ENCODE results near the gene SH2D7.

Gene SH2D7

GRCh38 chr15:78064544-78064943, 27.8 kb upstream of the SH2D7 start:
- no peak overlapping the region; the same call in 1 of the 2 replicates for H3K4me3 ChIP-seq
- TF ChIP-seq FOXP2 (optimal IDR thresholded peaks at IDR 0.05; ENCODE audit: control extremely low read depth, extremely low read length, insufficient read depth): no peak
- TF ChIP-seq EZH2 (IDR thresholded peaks at IDR 0.05): no peak
- TF ChIP-seq POLR2AphosphoS5 (IDR thresholded peaks at IDR 0.05; ENCODE audit: borderline replicate concordance, low read depth, low read length): no peak

GRCh38 chr15:78065284-78065872, 27.0 kb upstream of the SH2D7 start:
- Histone ChIP-seq H3K4me3 (no peak overlapping the region), H3K36me3 (ENCODE audit: insufficient read depth, low read length) (peaks cover 9% of the 10 kb centered on the region; the same call in 1 of the 2 replicates), H3K9ac (ENCODE audit: insufficient read length) (no peak overlapping the region), H3K9me3 (ENCODE audit: low read depth, low read length) (no peaks in the 10 kb centered on the region), H3K27ac (peak overlapping the region; percentile 63; the same call in 1 of the 2 replicates)
- TF ChIP-seq EZH2 (IDR thresholded peaks at IDR 0.05) (no peak), POLR2AphosphoS5 (IDR thresholded peaks at IDR 0.05; ENCODE audit: borderline replicate concordance, low read depth, low read length) (no peak), FOXP2 (optimal IDR thresholded peaks at IDR 0.05; ENCODE audit: control extremely low read depth, extremely low read length, insufficient read depth) (no peak)
- no peak for DNase-seq (ENCODE audit: low read depth, low spot score)

More at GRCh38 chr15:78064544-78064943, 27.8 kb upstream of the SH2D7 start:
- Histone ChIP-seq H3K36me3 (ENCODE audit: insufficient read depth, low read length) (peaks cover 9% of the 10 kb centered on the region; the same call in 1 of the 2 replicates), H3K27ac (peak overlapping the region; percentile 63), H3K9me3 (ENCODE audit: low read depth, low read length) (no peaks in the 10 kb centered on the region), H3K9ac (ENCODE audit: insufficient read length) (no peak overlapping the region)
- DNase-seq (ENCODE audit: low read depth, low spot score): no peak

GRCh38 chr15:78065973-78066946, 26.1 kb upstream of the SH2D7 start:
- Histone ChIP-seq H3K9ac (ENCODE audit: insufficient read length) (no peak overlapping the region), H3K4me3 (peak overlapping the region; percentile 66; the same call in 1 of the 2 replicates), H3K27ac (peak overlapping the region; percentile 97; the same call in 1 of the 2 replicates), H3K36me3 (ENCODE audit: insufficient read depth, low read length) (peaks cover 12% of the 10 kb centered on the region; the same call in 1 of the 2 replicates), H3K9me3 (ENCODE audit: low read depth, low read length) (no peaks in the 10 kb centered on the region)
- TF ChIP-seq EZH2 (IDR thresholded peaks at IDR 0.05) (no peak), FOXP2 (optimal IDR thresholded peaks at IDR 0.05; ENCODE audit: control extremely low read depth, extremely low read length, insufficient read depth) (no peak), POLR2AphosphoS5 (IDR thresholded peaks at IDR 0.05; ENCODE audit: borderline replicate concordance, low read depth, low read length) (no peak)
- DNase-seq (ENCODE audit: low read depth, low spot score): no peak

- peak overlapping the region; percentile 97 for H3K27ac ChIP-seq
- H3K36me3 ChIP-seq (ENCODE audit: insufficient read depth, low read length): peaks cover 17% of the 10 kb centered on the region; the same call in 1 of the 2 replicates
- H3K9ac ChIP-seq (ENCODE audit: insufficient read length): peak overlapping the region; percentile 56
- no peaks in the 10 kb centered on the region for H3K9me3 ChIP-seq (ENCODE audit: low read depth, low read length)
- DNase-seq (ENCODE audit: low read depth, low spot score): peak; percentile 76
- H3K4me3 ChIP-seq: peak overlapping the region; percentile 66
- TF ChIP-seq FOXP2 (optimal IDR thresholded peaks at IDR 0.05; ENCODE audit: control extremely low read depth, extremely low read length, insufficient read depth) (no peak), POLR2AphosphoS5 (IDR thresholded peaks at IDR 0.05; ENCODE audit: borderline replicate concordance, low read depth, low read length) (peak; percentile 32; the same call in 1 of the 2 replicates)
These were observed 24.8 kb upstream of the SH2D7 start for GRCh38 chr15:78067328-78068228.

- Histone ChIP-seq H3K9ac (ENCODE audit: insufficient read length) (peak overlapping the region; percentile 25), H3K36me3 (ENCODE audit: insufficient read depth, low read length) (peaks cover 17% of the 10 kb centered on the region; the same call in 1 of the 2 replicates), H3K9me3 (ENCODE audit: low read depth, low read length) (no peaks in the 10 kb centered on the region), H3K4me3 (peak overlapping the region; percentile 66), H3K27ac (peak overlapping the region; percentile 97)
- no peak for DNase-seq (ENCODE audit: low read depth, low spot score)
- TF ChIP-seq FOXP2 (optimal IDR thresholded peaks at IDR 0.05; ENCODE audit: control extremely low read depth, extremely low read length, insufficient read depth): no peak
- no peak for TF ChIP-seq POLR2AphosphoS5 (IDR thresholded peaks at IDR 0.05; ENCODE audit: borderline replicate concordance, low read depth, low read length)
- no peak for TF ChIP-seq EZH2 (IDR thresholded peaks at IDR 0.05)
These were observed 23.3 kb upstream of the SH2D7 start for GRCh38 chr15:78069052-78069414.

GRCh38 chr15:78069462-78070029, 22.8 kb upstream of the SH2D7 start:
- Histone ChIP-seq H3K9ac (ENCODE audit: insufficient read length) (peak overlapping the region; percentile 25), H3K36me3 (ENCODE audit: insufficient read depth, low read length) (peaks cover 19% of the 10 kb centered on the region), H3K9me3 (ENCODE audit: low read depth, low read length) (no peaks in the 10 kb centered on the region), H3K27ac (peak overlapping the region; percentile 97), H3K4me3 (peak overlapping the region; percentile 66; the same call in 1 of the 2 replicates)
- TF ChIP-seq EZH2 (IDR thresholded peaks at IDR 0.05): no peak
- TF ChIP-seq FOXP2 (optimal IDR thresholded peaks at IDR 0.05; ENCODE audit: control extremely low read depth, extremely low read length, insufficient read depth): no peak
- no peak for TF ChIP-seq POLR2AphosphoS5 (IDR thresholded peaks at IDR 0.05; ENCODE audit: borderline replicate concordance, low read depth, low read length)
- DNase-seq (ENCODE audit: low read depth, low spot score): no peak

GRCh38 chr15:78070049-78070700, 22.2 kb upstream of the SH2D7 start:
- Histone ChIP-seq H3K9ac (ENCODE audit: insufficient read length) (no peak overlapping the region), H3K27ac (peak overlapping the region; percentile 97)
- no peak for DNase-seq (ENCODE audit: low read depth, low spot score)

More at GRCh38 chr15:78070049-78070700, 22.2 kb upstream of the SH2D7 start:
- peak overlapping the region; percentile 66 for H3K4me3 ChIP-seq
- peaks cover 23% of the 10 kb centered on the region for H3K36me3 ChIP-seq (ENCODE audit: insufficient read depth, low read length)
- no peaks in the 10 kb centered on the region for H3K9me3 ChIP-seq (ENCODE audit: low read depth, low read length)
- no peak for TF ChIP-seq FOXP2 (optimal IDR thresholded peaks at IDR 0.05; ENCODE audit: control extremely low read depth, extremely low read length, insufficient read depth)
- no peak for TF ChIP-seq POLR2AphosphoS5 (IDR thresholded peaks at IDR 0.05; ENCODE audit: borderline replicate concordance, low read depth, low read length)
- TF ChIP-seq EZH2 (IDR thresholded peaks at IDR 0.05): no peak

Data from SK-N-MC (cell line).